Hepatocyte (in vitro differentiated cells): ENCODE data around the gene CDC14B. TPM values are rescaled to one million over a fixed set of nuclear protein-coding genes. Genes with fewer than 3 reads are reported as not detected.
A peak's percentile ranks its signal among the peaks of the same experiment; 100 is the strongest.

Experiments used
- DNase-seq: peaks from one replicate; pipeline ENCODE4 v3.0.0-alpha.2; 2016; ENCODE audit warnings: low spot score
- H2AFZ ChIP-seq: fragments of 200-600 bp; sonication (generic); 2 replicates; pipeline ENCODE4 v1.6.0; 2016; ENCODE audit warnings: antibody characterized with exemption, mild to moderate bottlenecking
- H3K27ac ChIP-seq: fragments of 200-600 bp; sonication (generic); 2 replicates; pipeline ENCODE4 v1.5.1; 2016; ENCODE audit warnings: mild to moderate bottlenecking
- H3K27me3 ChIP-seq: fragments of 200-600 bp; sonication (generic); 2 replicates; pipeline ENCODE4 v1.6.1; 2016
- H3K36me3 ChIP-seq: fragments of 200-600 bp; sonication (generic); replicated peaks from 2 replicates; pipeline ENCODE4 v1.5.1; 2016; ENCODE audit warnings: low read depth; ENCODE audit not compliant: insufficient read depth
- H3K4me1 ChIP-seq: fragments of 200-600 bp; sonication (generic); 2 replicates; pipeline ENCODE4 v1.5.1; 2016; ENCODE audit warnings: mild to moderate bottlenecking, moderate library complexity; ENCODE audit not compliant: insufficient read depth
- H3K4me2 ChIP-seq: fragments of 200-600 bp; sonication (generic); 2 replicates; pipeline ENCODE4 v1.6.0; 2016
- H3K4me3 ChIP-seq: fragments of 200-600 bp; sonication (generic); 2 replicates; pipeline ENCODE4 v1.5.1; 2016; ENCODE audit warnings: mild to moderate bottlenecking
- H3K79me2 ChIP-seq: fragments of 200-600 bp; sonication (generic); 2 replicates; pipeline ENCODE4 v1.6.0; 2017; ENCODE audit warnings: mild to moderate bottlenecking
- H3K9me2 ChIP-seq: fragments of 200-600 bp; sonication (generic); replicated peaks from 2 replicates; pipeline ENCODE4 v1.6.0; 2017; ENCODE audit warnings: mild to moderate bottlenecking; ENCODE audit not compliant: insufficient read depth
- H3K9me3 ChIP-seq: fragments of 200-600 bp; sonication (generic); 2 replicates; pipeline ENCODE4 v1.5.1; 2016; ENCODE audit warnings: low read depth, mild to moderate bottlenecking
- H4K20me1 ChIP-seq: fragments of 200-600 bp; sonication (generic); 2 replicates; pipeline ENCODE4 v1.6.0; 2016; ENCODE audit warnings: mild to moderate bottlenecking; ENCODE audit not compliant: insufficient read depth, poor library complexity, severe bottlenecking
- EZH2 ChIP-seq: fragments of 200-600 bp; sonication (generic); IDR thresholded peaks from 2 replicates; pipeline ENCODE4 v1.6.1; 2016; ENCODE audit warnings: antibody characterized with exemption, mild to moderate bottlenecking, borderline replicate concordance
- EZH2phosphoT487 ChIP-seq: fragments of 200-600 bp; sonication (generic); IDR thresholded peaks from one replicate; pipeline ENCODE4 v1.6.1; 2018; ENCODE audit warnings: antibody characterized with exemption, mild to moderate bottlenecking, low read depth, moderate library complexity; ENCODE audit not compliant: unreplicated experiment, severe bottlenecking
- WGBS: methylation state at CpG from one replicate; pipeline ENCODE4 v1.1.6; 2016; ENCODE audit warnings: low lambda C conversion rate; ENCODE audit errors: missing lambda C conversion rate; 5-methylcytosine and 5-hydroxymethylcytosine counted together
- polyA plus RNA-seq: library from polyadenylated mRNA; unstranded; fragments of >200 nt; fragmentation: Nextera tagmentation; extraction: Ambion mirVana; gene quantifications from 2 replicates; pipeline ENCODE4 v1.2.1, GENCODE V29; 2016
- total RNA-seq: library from RNA; depleted of rRNA; stranded (reverse); fragments of >200 nt; gene quantifications from 2 replicates; pipeline ENCODE4 v1.2.3, GENCODE V29; 2014
- TF ChIP-seq, protein P1 (sequence below): fragments of 200-600 bp; sonication (generic); IDR thresholded peaks from 2 replicates; pipeline ENCODE4 v1.5.1; 2016; ENCODE audit warnings: antibody characterized with exemption, mild to moderate bottlenecking; ENCODE audit not compliant: poor library complexity

The CDC14B gene
- total and polyA plus RNA-seq, 2 experiments from 2014 or later: 15.1 to 33.4 TPM

- Histone ChIP-seq H3K36me3 (no peaks in the 10 kb centered on the region), H3K4me2 (no peak overlapping the region), H3K9me2 (no peaks in the 10 kb centered on the region), H4K20me1 (no peaks in the 10 kb centered on the region), H3K79me2 (no peaks in the 10 kb centered on the region), H3K27ac (peak overlapping the region; percentile 23), H3K4me1 (peaks cover 11% of the 10 kb centered on the region), H3K9me3 (no peaks in the 10 kb centered on the region), H3K4me3 (no peak overlapping the region), H3K27me3 (no peaks in the 10 kb centered on the region), H2AFZ (no peak overlapping the region)
- DNase-seq: no peak
- TF ChIP-seq, protein P1, sequence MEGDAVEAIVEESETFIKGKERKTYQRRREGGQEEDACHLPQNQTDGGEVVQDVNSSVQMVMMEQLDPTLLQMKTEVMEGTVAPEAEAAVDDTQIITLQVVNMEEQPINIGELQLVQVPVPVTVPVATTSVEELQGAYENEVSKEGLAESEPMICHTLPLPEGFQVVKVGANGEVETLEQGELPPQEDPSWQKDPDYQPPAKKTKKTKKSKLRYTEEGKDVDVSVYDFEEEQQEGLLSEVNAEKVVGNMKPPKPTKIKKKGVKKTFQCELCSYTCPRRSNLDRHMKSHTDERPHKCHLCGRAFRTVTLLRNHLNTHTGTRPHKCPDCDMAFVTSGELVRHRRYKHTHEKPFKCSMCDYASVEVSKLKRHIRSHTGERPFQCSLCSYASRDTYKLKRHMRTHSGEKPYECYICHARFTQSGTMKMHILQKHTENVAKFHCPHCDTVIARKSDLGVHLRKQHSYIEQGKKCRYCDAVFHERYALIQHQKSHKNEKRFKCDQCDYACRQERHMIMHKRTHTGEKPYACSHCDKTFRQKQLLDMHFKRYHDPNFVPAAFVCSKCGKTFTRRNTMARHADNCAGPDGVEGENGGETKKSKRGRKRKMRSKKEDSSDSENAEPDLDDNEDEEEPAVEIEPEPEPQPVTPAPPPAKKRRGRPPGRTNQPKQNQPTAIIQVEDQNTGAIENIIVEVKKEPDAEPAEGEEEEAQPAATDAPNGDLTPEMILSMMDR: no peak
- TF ChIP-seq EZH2phosphoT487: no peak
- no peak for TF ChIP-seq EZH2
- WGBS: 90% methylated on average over 17 of the region's 17 CpGs
These were observed 127.6 kb downstream of the CDC14B start for GRCh38 chr9:96491880-96492525.

DNA sequence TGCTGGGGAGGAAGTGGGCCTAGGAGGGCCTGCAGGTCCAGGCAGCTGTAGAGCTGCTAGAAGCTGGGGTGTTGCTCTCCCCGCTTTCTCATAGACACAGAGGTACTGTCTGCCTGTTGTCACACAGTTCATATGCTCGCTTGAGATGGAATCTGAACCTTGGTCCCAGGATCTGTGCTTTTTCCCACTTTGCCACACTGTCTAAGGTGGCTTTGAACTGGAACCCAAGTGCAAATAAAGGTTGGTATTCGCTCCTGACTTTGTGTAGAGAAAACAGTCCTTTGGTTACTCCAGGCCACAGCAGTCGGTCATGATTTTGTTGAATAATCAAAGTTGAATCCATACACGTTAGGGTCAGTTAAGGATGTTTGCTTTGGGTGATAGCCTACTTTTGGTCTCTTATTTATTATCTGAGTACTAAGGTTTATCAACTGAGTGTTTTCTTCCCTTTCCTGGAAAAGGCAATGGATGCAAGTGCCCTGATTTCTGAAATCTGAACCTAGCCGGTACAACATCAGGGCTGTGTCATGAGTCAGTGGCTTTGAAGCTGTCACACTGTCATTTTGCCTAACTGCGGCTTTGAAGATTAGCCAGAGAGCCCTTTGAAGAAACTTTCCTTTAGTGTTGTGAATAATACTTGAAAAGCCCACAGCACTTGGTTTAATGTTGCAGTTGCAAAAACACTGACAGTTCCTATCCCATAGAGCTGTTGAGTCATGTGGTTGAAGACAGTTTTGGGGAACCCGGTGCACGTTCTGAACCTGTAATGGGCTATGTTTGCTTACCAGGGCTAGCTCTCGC, 128.4 kb downstream of the CDC14B start:
- TF ChIP-seq EZH2: no peak
- no peak for TF ChIP-seq EZH2phosphoT487
- TF ChIP-seq, protein P1: no peak

GRCh38 chr9:96490534-96491078, 129.0 kb downstream of the CDC14B start:
- no peaks in the 10 kb centered on the region for H3K79me2 ChIP-seq
- DNase-seq: no peak
- peak overlapping the region; percentile 62 for H3K27ac ChIP-seq
- TF ChIP-seq EZH2phosphoT487 (no peak), EZH2 (no peak)
- TF ChIP-seq, protein P1: no peak
- H3K9me2 ChIP-seq: no peaks in the 10 kb centered on the region
- no peak overlapping the region for H2AFZ ChIP-seq
- H3K4me1 ChIP-seq: peaks cover 17% of the 10 kb centered on the region
- H3K4me3 ChIP-seq: no peak overlapping the region
- H3K36me3 ChIP-seq: no peaks in the 10 kb centered on the region
- WGBS: 89% methylated on average over 10 of the region's 10 CpGs
- no peak overlapping the region for H3K4me2 ChIP-seq
- no peaks in the 10 kb centered on the region for H4K20me1 ChIP-seq
- no peaks in the 10 kb centered on the region for H3K9me3 ChIP-seq
- H3K27me3 ChIP-seq: no peaks in the 10 kb centered on the region

More for the DNA sequence above, 128.4 kb downstream of the CDC14B start:
- H3K4me2 ChIP-seq: no peak overlapping the region
- no peaks in the 10 kb centered on the region for H3K36me3 ChIP-seq
- no peaks in the 10 kb centered on the region for H3K27me3 ChIP-seq
- WGBS: 51% methylated on average over 10 of the region's 10 CpGs
- no peaks in the 10 kb centered on the region for H3K79me2 ChIP-seq
- H4K20me1 ChIP-seq: no peaks in the 10 kb centered on the region
- peaks cover 17% of the 10 kb centered on the region for H3K4me1 ChIP-seq
- H3K4me3 ChIP-seq: no peak overlapping the region
- DNase-seq: no peak
- H3K27ac ChIP-seq: peak overlapping the region; percentile 62
- H3K9me2 ChIP-seq: no peaks in the 10 kb centered on the region
- no peak overlapping the region for H2AFZ ChIP-seq
- H3K9me3 ChIP-seq: no peaks in the 10 kb centered on the region
